ENCODE data around the gene BPHL.

BPHL gene

DNA sequence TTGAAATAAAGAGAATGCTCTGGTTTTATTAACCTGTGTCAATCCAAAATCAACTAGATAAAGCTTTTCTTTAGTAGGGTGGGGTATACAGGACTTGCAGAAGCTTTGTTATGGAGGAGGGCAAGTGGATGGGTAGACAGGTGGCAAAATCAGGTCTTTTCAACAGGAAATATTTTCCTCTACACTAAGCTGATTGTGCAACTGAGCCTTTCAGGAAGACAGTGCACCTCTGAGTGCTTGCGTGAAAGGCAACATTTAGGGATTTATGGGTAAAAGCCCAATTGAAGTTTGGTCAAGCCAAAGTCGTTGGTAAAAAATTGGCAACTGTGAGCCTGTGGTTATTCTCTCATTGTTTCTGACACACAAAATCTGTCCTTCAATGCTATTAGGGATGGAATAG lies 62.6 kb downstream of the BPHL start:
- Histone ChIP-seq H3K4me2 (ENCODE audit: low read depth, low read length, poor library complexity, severe bottlenecking) (no peak overlapping the region), H3K27me3 (ENCODE audit: low read length) (no peaks in the 10 kb centered on the region), H3K79me2 (ENCODE audit: insufficient read depth, low read length) (no peaks in the 10 kb centered on the region), H3K9me2 (replicated peaks; ENCODE audit: insufficient read depth, low read length) (no peaks in the 10 kb centered on the region), H3F3A (ENCODE audit: insufficient read depth) (no peaks in the 10 kb centered on the region), H4K20me1 (ENCODE audit: low read depth, low read length) (no peaks in the 10 kb centered on the region), H3K27ac (ENCODE audit: low read depth, low read length) (no peak overlapping the region), H3K9ac (ENCODE audit: low read length) (no peak overlapping the region), H2AFZ (ENCODE audit: low read depth, low read length, severe bottlenecking) (no peak overlapping the region), H3K4me3 (ENCODE audit: insufficient read depth, low read length, poor library complexity, severe bottlenecking) (no peak overlapping the region), H3K9me3 (ENCODE audit: insufficient read depth, low read length) (no peaks in the 10 kb centered on the region), H3K36me3 (ENCODE audit: low read length) (no peaks in the 10 kb centered on the region)
- TF ChIP-seq, protein P1, sequence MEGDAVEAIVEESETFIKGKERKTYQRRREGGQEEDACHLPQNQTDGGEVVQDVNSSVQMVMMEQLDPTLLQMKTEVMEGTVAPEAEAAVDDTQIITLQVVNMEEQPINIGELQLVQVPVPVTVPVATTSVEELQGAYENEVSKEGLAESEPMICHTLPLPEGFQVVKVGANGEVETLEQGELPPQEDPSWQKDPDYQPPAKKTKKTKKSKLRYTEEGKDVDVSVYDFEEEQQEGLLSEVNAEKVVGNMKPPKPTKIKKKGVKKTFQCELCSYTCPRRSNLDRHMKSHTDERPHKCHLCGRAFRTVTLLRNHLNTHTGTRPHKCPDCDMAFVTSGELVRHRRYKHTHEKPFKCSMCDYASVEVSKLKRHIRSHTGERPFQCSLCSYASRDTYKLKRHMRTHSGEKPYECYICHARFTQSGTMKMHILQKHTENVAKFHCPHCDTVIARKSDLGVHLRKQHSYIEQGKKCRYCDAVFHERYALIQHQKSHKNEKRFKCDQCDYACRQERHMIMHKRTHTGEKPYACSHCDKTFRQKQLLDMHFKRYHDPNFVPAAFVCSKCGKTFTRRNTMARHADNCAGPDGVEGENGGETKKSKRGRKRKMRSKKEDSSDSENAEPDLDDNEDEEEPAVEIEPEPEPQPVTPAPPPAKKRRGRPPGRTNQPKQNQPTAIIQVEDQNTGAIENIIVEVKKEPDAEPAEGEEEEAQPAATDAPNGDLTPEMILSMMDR (IDR thresholded peaks at IDR 0.05; ENCODE audit: insufficient read depth, low read length, poor library complexity, severe bottlenecking), result no peak
- no peak for TF ChIP-seq EZH2phosphoT487 (conservative IDR thresholded peaks at IDR 0.05; ENCODE audit: low read length)

DNA sequence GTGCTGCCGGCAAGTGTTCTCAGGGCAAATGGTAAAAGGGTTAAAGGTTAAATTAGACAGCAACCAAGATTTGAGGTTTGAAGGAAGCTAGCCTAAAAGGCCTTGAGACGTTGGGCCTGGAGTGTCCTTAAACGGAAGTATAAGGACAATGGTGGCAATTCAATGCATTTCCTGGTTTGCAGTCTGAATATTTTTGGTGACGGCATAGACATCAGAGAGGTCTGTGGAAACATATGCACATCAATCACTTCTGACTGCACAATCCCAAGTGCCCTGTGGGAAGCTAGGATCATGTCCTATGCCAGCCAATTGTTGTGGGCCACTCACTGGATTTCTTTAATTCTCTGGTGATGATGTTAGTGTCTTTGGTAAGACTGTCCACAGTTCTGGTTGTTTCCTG lies 64.6 kb downstream of the BPHL start:
- no peak overlapping the region for H2AFZ ChIP-seq (ENCODE audit: low read depth, low read length, severe bottlenecking)
- H3K27ac ChIP-seq (ENCODE audit: low read depth, low read length), result no peak overlapping the region
- no peaks in the 10 kb centered on the region for H3K9me2 ChIP-seq (replicated peaks; ENCODE audit: insufficient read depth, low read length)
- H3K36me3 ChIP-seq (ENCODE audit: low read length), result no peaks in the 10 kb centered on the region
- H4K20me1 ChIP-seq (ENCODE audit: low read depth, low read length), result no peaks in the 10 kb centered on the region
- no peak overlapping the region for H3K9ac ChIP-seq (ENCODE audit: low read length)
- no peaks in the 10 kb centered on the region for H3F3A ChIP-seq (ENCODE audit: insufficient read depth)
- no peak overlapping the region for H3K4me2 ChIP-seq (ENCODE audit: low read depth, low read length, poor library complexity, severe bottlenecking)
- H3K9me3 ChIP-seq (ENCODE audit: insufficient read depth, low read length), result no peaks in the 10 kb centered on the region
- H3K4me3 ChIP-seq (ENCODE audit: insufficient read depth, low read length, poor library complexity, severe bottlenecking), result no peak overlapping the region
- TF ChIP-seq, protein P1 (IDR thresholded peaks at IDR 0.05; ENCODE audit: insufficient read depth, low read length, poor library complexity, severe bottlenecking), result no peak
- TF ChIP-seq EZH2phosphoT487 (conservative IDR thresholded peaks at IDR 0.05; ENCODE audit: low read length), result no peak
- no peaks in the 10 kb centered on the region for H3K27me3 ChIP-seq (ENCODE audit: low read length)
- no peaks in the 10 kb centered on the region for H3K79me2 ChIP-seq (ENCODE audit: insufficient read depth, low read length)

DNA sequence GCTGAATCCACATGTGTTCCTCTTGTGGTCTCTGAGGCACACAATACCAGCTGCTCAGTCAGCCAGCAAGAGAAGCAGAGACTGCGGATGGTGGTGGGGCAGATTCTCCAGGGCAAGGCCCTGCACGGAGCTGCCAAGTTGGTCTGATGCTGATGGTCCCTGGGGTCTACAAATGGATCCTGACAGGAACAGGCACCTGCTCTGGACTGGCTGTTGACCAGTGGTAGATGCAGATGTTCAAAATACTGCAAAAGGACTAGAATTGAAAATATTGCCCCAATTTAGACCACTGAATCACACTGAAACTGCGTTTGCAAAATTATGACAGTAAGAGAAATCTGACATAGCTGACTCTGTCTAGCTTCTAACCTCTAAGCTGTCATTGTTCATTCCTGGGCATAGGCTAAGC lies 68.5 kb downstream of the BPHL start:
- Histone ChIP-seq H3K36me3 (ENCODE audit: low read length) (no peaks in the 10 kb centered on the region), H2AFZ (ENCODE audit: low read depth, low read length, severe bottlenecking) (no peak overlapping the region), H3K79me2 (ENCODE audit: insufficient read depth, low read length) (no peaks in the 10 kb centered on the region), H3K9ac (ENCODE audit: low read length) (no peak overlapping the region), H3K4me3 (ENCODE audit: insufficient read depth, low read length, poor library complexity, severe bottlenecking) (no peak overlapping the region), H3K27ac (ENCODE audit: low read depth, low read length) (no peak overlapping the region), H3F3A (ENCODE audit: insufficient read depth) (no peaks in the 10 kb centered on the region), H3K27me3 (ENCODE audit: low read length) (no peaks in the 10 kb centered on the region), H3K9me3 (ENCODE audit: insufficient read depth, low read length) (no peaks in the 10 kb centered on the region), H3K9me2 (replicated peaks; ENCODE audit: insufficient read depth, low read length) (no peaks in the 10 kb centered on the region), H4K20me1 (ENCODE audit: low read depth, low read length) (no peaks in the 10 kb centered on the region), H3K4me2 (ENCODE audit: low read depth, low read length, poor library complexity, severe bottlenecking) (no peak overlapping the region)
- no peak for TF ChIP-seq EZH2phosphoT487 (conservative IDR thresholded peaks at IDR 0.05; ENCODE audit: low read length)
- TF ChIP-seq, protein P1 (IDR thresholded peaks at IDR 0.05; ENCODE audit: insufficient read depth, low read length, poor library complexity, severe bottlenecking), result no peak
